Common myeloid progenitor, CD34-positive (primary cell): ENCODE measurements around the gene DGLUCY.

ENCODE experiments used
- CTCF ChIA-PET: fragments of 350-600 bp; sonication (Branson Sonifier 250); formaldehyde crosslinking; loops from one replicate; lab custom pipeline; 2021; ENCODE audit warnings: antibody characterized with exemption; lab: Charles Lee
- POLR2A ChIA-PET: fragments of 350-600 bp; sonication (Branson Sonifier 250); formaldehyde crosslinking; loops from one replicate; lab custom pipeline; 2021; ENCODE audit warnings: antibody characterized with exemption; lab: Charles Lee
- DNase-seq, 3 donors: peaks; one replicate each; pipeline versions ENCODE4 v3.0.0 to v3.0.0-alpha.2; 2013
- H3K27ac ChIP-seq, 2 experiments: 1 replicate in 1 of 2; 2 replicates in 1 of 2; pipeline ENCODE4 v1.7.0; 2013; ENCODE audit warnings: inconsistent platforms in 2 of 2, low read length in 2 of 2, mild to moderate bottlenecking in 2 of 2, low read depth in 1 of 2, moderate library complexity in 1 of 2; ENCODE audit not compliant: severe bottlenecking in 2 of 2, insufficient read depth in 1 of 2, poor library complexity in 1 of 2
- H3K27me3 ChIP-seq, 5 experiments: replicated peaks in 2 of 5; 1 replicate in 3 of 5; 2 replicates in 2 of 5; pipeline versions ENCODE4 v1.6.1 to v1.7.0; 2013; ENCODE audit warnings: low read length in 4 of 5, mild to moderate bottlenecking in 2 of 5, moderate library complexity in 2 of 5, inconsistent platforms in 1 of 5; ENCODE audit not compliant: insufficient read depth in 5 of 5, control insufficient read depth in 4 of 5
- H3K36me3 ChIP-seq, 4 experiments: 1 replicate in 2 of 4; 2 replicates in 2 of 4; pipeline versions ENCODE4 v1.6.1 to v1.7.0; 2013; ENCODE audit warnings: low read length in 3 of 4, control low read depth in 1 of 4, mild to moderate bottlenecking in 1 of 4; ENCODE audit not compliant: control insufficient read depth in 4 of 4, insufficient read depth in 4 of 4
- H3K4me1 ChIP-seq, 4 experiments: 1 replicate in 3 of 4; 2 replicates in 1 of 4; pipeline versions ENCODE4 v1.6.1 to v1.7.1; 2013; ENCODE audit warnings: low read length in 3 of 4, mild to moderate bottlenecking in 3 of 4, control low read depth in 1 of 4, inconsistent platforms in 1 of 4, moderate library complexity in 1 of 4; ENCODE audit not compliant: control insufficient read depth in 4 of 4, insufficient read depth in 4 of 4; ENCODE audit errors: control extremely low read depth in 1 of 4
- H3K4me3 ChIP-seq, 7 experiments: 1 replicate in 4 of 7; 2 replicates in 3 of 7; pipeline versions ENCODE4 v1.5.1 to v1.7.0; 2013; ENCODE audit warnings: mild to moderate bottlenecking in 7 of 7, low read length in 6 of 7, moderate library complexity in 6 of 7, inconsistent platforms in 2 of 7, low read depth in 2 of 7, control low read depth in 1 of 7; ENCODE audit not compliant: insufficient read depth in 4 of 7, control insufficient read depth in 1 of 7; ENCODE audit errors: extremely low read depth in 1 of 7
- H3K9me3 ChIP-seq, 5 experiments: 1 replicate in 4 of 5; 2 replicates in 1 of 5; pipeline versions ENCODE4 v1.6.1 to v1.7.1; 2013; ENCODE audit warnings: low read length in 4 of 5, mild to moderate bottlenecking in 2 of 5, inconsistent platforms in 1 of 5, low read depth in 1 of 5, moderate library complexity in 1 of 5; ENCODE audit not compliant: control insufficient read depth in 4 of 5, insufficient read depth in 2 of 5; ENCODE audit errors: control extremely low read depth in 1 of 5
- WGBS: methylation state at CpG from one replicate; pipeline ENCODE4 v1.1.5; 2013; ENCODE audit not compliant: insufficient coverage; 5-methylcytosine and 5-hydroxymethylcytosine counted together

Gene DGLUCY

DNA sequence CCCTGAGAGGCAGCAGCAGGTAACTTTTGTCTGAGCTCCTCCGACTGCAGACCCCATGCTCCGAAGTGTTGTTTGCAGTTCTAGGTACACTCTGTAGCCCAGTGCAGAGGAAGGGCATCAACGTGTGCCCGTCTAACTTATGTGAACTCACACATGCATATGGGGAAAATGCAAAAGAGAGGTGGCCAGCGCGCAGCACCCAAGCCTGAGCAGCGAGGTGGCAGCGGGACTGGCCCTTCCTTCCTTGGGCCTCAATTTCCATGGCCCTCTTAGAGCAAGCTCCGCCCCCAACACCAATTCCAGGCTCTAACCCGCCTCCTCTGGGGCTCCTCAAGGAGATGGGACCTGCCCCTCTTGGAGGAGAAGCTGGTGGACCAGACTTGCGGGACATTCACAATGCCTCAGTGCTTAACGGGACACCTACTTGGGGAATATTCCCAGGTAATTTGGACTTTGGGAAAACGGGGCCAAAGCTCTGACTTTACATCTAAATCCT is 102.9 kb downstream of the DGLUCY start:
- Histone ChIP-seq H3K4me1 (peaks cover 0 to 5% (median 0%) of the 10 kb centered on the region in 4 experiments), H3K27ac (no peak overlapping the region), H3K36me3 (peaks cover 9 to 79% (median 55%) of the 10 kb centered on the region in 4 experiments), H3K9me3 (no peaks in the 10 kb centered on the region), H3K27me3 (no peaks in the 10 kb centered on the region), H3K4me3 (no peak overlapping the region)
- ChIA-PET CTCF (interaction anchor here (1.0 kb wide), 1 partner anchor 39 kb away, joined by 4 read pairs; no protein-coding TSS in a partner anchor), POLR2A (no interaction called here)
- WGBS = 98% methylated on average over 9 of the region's 13 CpGs
- no peak for DNase-seq

- H3K36me3 ChIP-seq = peaks cover 11 to 82% (median 61%) of the 10 kb centered on the region in 4 experiments
- H3K4me3 ChIP-seq = no peak overlapping the region
- H3K4me1 ChIP-seq = peaks cover 0 to 5% (median 0%) of the 10 kb centered on the region in 4 experiments
- H3K27ac ChIP-seq = no peak overlapping the region
- H3K27me3 ChIP-seq = no peaks in the 10 kb centered on the region
- 100% methylated on average over 3 of the region's 4 CpGs for WGBS
- H3K9me3 ChIP-seq = no peaks in the 10 kb centered on the region
- ChIA-PET POLR2A (no interaction called here), CTCF (no interaction called here)
- no peak for DNase-seq
Observed at GRCh38 chr14:91218014-91218413, 104.1 kb downstream of the DGLUCY start.

DNA sequence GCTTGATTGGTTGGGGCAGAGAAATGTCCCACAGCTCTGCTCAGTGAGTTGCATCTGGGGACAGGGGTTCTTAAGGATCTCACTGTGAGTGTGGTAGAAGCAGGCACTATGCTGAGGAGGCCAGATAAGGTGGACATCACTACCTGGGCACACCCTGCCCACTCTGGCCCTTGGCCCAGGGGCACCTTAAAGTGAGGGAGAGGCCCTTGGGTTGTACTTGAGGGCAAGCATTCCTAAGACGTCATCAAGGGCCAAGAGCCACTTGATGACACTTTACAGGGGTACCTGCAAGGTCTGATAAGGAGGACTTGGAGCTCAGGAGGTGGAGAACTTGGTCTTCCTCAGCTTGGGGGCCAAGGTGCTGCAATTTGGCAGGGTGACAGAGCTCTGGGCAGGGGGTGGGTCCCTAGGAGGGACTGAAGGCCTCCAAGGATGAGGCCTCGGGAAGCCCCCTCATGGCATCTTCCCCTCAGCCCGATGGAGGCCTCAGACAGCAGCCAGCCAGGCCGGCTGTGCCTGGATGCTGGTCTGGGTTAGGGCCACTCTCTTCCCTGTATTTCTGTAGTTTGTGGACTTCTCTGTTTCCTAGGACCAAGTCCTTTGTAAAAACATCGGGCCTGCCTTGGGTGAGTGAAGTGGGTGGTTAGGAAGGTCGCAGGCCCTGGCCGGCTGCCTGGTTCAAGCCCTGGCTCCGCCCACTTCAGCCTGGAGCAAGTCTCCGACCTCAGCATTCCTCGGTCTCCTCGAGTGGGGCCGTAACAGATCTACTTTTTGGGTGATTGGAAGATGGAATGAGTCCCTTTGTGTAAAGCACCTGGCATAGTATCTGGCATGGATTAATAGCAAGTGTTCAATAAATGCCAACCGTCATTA is 105.9 kb downstream of the DGLUCY start:
- no peak overlapping the region for H3K27ac ChIP-seq
- ChIA-PET POLR2A (interaction anchor here (0.5 kb wide), 1 partner anchor 202 kb away, joined by 3 read pairs; no protein-coding TSS in a partner anchor), CTCF (interaction anchor here (0.6 to 1.6 kb wide), 3 partner anchors 12 to 66 kb away, joined by 3 to 4 read pairs (median 3); no protein-coding TSS in a partner anchor)
- WGBS = 73% methylated on average over 8 of the region's 13 CpGs
- H3K27me3 ChIP-seq = no peaks in the 10 kb centered on the region
- H3K9me3 ChIP-seq = no peaks in the 10 kb centered on the region
- H3K36me3 ChIP-seq = peaks cover 16 to 79% (median 69%) of the 10 kb centered on the region in 4 experiments
- H3K4me1 ChIP-seq = peaks cover 0 to 5% (median 0%) of the 10 kb centered on the region in 4 experiments
- DNase-seq = no peak
- H3K4me3 ChIP-seq = no peak overlapping the region

DNA sequence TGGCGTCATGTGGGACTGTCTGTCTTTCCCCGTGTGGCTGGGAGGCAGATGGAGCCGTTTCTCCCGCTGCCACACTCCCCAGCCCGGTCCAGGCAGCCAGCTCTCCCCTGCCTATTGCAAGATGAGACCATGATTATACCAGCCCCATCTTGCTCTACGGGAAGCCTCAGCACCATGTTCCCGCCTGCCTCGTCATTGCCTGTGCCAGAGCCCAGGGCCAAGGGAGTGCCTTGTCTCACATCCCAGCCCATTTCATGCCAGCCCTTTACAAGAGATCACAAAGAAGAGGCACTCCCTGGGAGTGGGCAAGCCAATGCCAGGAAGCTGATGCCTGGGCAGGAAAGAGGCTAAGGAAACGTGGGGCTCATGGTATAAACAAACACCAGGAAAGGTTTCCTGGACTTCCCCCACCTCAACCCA is 106.7 kb downstream of the DGLUCY start:
- CTCF ChIA-PET = interaction anchor here (1.6 kb wide), 1 partner anchor 65 kb away, joined by 4 read pairs; no protein-coding TSS in a partner anchor
- no peak overlapping the region for H3K27ac ChIP-seq

DNA sequence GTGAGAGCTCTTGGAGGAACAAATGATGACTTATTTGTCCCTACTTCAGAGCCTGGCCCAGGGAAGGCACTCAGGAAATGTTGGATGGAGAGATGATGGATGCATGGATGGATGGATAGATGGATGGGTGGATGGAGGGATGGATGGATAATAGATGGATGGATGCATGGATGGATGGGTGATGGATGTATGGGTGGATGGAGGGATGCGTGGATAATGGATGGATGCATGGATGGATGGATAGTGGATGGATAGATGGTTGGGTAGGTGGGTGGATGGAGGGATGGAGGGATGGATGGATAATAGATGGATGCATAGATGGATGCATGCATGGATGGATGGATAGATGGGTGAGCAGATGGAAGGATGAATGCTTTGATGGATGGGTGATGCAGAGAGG is 107.4 kb downstream of the DGLUCY start:
- ChIA-PET POLR2A (no interaction called here), CTCF (no interaction called here)
- H3K27me3 ChIP-seq = no peaks in the 10 kb centered on the region
- H3K36me3 ChIP-seq = peaks cover 9 to 73% (median 65%) of the 10 kb centered on the region in 4 experiments
- peaks cover 0 to 8% (median 0%) of the 10 kb centered on the region in 4 experiments for H3K4me1 ChIP-seq
- no peak for DNase-seq
- whole genome bisulfite sequencing = 88% methylated on average over 1 of the region's 1 CpG
- H3K27ac ChIP-seq = no peak overlapping the region
- no peak overlapping the region for H3K4me3 ChIP-seq
- no peaks in the 10 kb centered on the region for H3K9me3 ChIP-seq

More for the DNA sequence above, 106.7 kb downstream of the DGLUCY start:
- Histone ChIP-seq H3K4me1 (peaks cover 0 to 5% (median 0%) of the 10 kb centered on the region in 4 experiments), H3K36me3 (peaks cover 12 to 80% (median 70%) of the 10 kb centered on the region in 4 experiments), H3K27me3 (no peaks in the 10 kb centered on the region), H3K9me3 (no peaks in the 10 kb centered on the region), H3K4me3 (no peak overlapping the region)
- WGBS = 96% methylated on average over 7 of the region's 9 CpGs
- POLR2A ChIA-PET = no interaction called here
- no peak for DNase-seq

GRCh38 chr14:91223028-91223783 is 109.3 kb downstream of the DGLUCY start:
- peaks cover 9 to 62% (median 53%) of the 10 kb centered on the region in 4 experiments for H3K36me3 ChIP-seq
- POLR2A ChIA-PET = no interaction called here
- no peak overlapping the region for H3K4me3 ChIP-seq
- peaks cover 0 to 18% (median 0%) of the 10 kb centered on the region in 4 experiments for H3K4me1 ChIP-seq
- H3K27me3 ChIP-seq = peaks cover 0 to 13% (median 0%) of the 10 kb centered on the region in 5 experiments
- CTCF ChIA-PET = no interaction called here
- no peak overlapping the region for H3K27ac ChIP-seq
- no peak for DNase-seq
- H3K9me3 ChIP-seq = no peaks in the 10 kb centered on the region
- WGBS = no CpG with 5 or more reads among the region's 1 CpG
